NCI-H226 (cell line): ENCODE results near the gene CELA1.
A peak's percentile ranks its signal among the peaks of the same experiment; 100 is the strongest.
"Not testable (repeated sequence)": the region's sequence is repeated elsewhere in the genome, so short reads cannot be mapped to it uniquely, and the experiment has no call there.

Experiments used
- DNase-seq: peaks from one replicate; pipeline ENCODE4 v3.0.0-alpha.2; 2015

CELA1 gene

GRCh38 chr12:51307655-51308593 lies 38.6 kb downstream of the CELA1 start:
- DNase-seq: peak; percentile 75

GRCh38 chr12:51306507-51306906 lies 40.0 kb downstream of the CELA1 start:
- no peak for DNase-seq

- not testable (repeated sequence) for DNase-seq
These were observed 45.7 kb downstream of the CELA1 start for GRCh38 chr12:51300768-51301167.

GRCh38 chr12:51295651-51296050 lies 50.8 kb downstream of the CELA1 start:
- DNase-seq: no peak

- not testable (repeated sequence) for DNase-seq
These were observed 52.4 kb downstream of the CELA1 start for GRCh38 chr12:51294097-51294496.

- peak; percentile 20 for DNase-seq
These were observed 52.8 kb downstream of the CELA1 start for GRCh38 chr12:51293696-51294095.

GRCh38 chr12:51291603-51292513 lies 54.6 kb downstream of the CELA1 start:
- DNase-seq: not testable (repeated sequence)

- no peak for DNase-seq
These were observed 60.6 kb downstream of the CELA1 start for GRCh38 chr12:51285843-51286242.

- DNase-seq: peak; percentile 71
These were observed 65.1 kb downstream of the CELA1 start for GRCh38 chr12:51281202-51281924.
